Suppressor macrophage (primary cell): ENCODE measurements around the gene KRTAP4-3.
"Not testable (repeated sequence)": the region's sequence is repeated elsewhere in the genome, so short reads cannot be mapped to it uniquely, and the experiment has no call there.

ENCODE experiments used
- DNase-seq, 4 experiments: peaks; one replicate each; pipeline ENCODE4 v3.0.0-alpha.2; 2020 to 2022
- total RNA-seq, 17 experiments: gene quantifications; one replicate each; lab custom pipeline; 2026; ENCODE audit warnings: mixed read lengths in 6 of 17, inconsistent platforms in 3 of 17; lab: John Stamatoyannopoulos, UW

The KRTAP4-3 gene
- total RNA-seq = 0 to 0.55 (median 0) reads per million in 17 experiments

- no peak for DNase-seq
Observed at GRCh38 chr17:41168121-41168520, at the start of gene KRTAP4-3. Gene KRTAP4-3 (minus strand): TSS chr17:41168221. CDS start chr17:41168172, 49 bp downstream.

- no peak for DNase-seq
Observed at GRCh38 chr17:41215681-41216080, 47.7 kb upstream of the KRTAP4-3 start.

GRCh38 chr17:41212524-41213169 is 44.6 kb upstream of the KRTAP4-3 start:
- DNase-seq = no peak

GRCh38 chr17:41211845-41212466 is 43.9 kb upstream of the KRTAP4-3 start:
- no peak for DNase-seq

- DNase-seq = no peak
Observed at GRCh38 chr17:41199421-41200078, 31.5 kb upstream of the KRTAP4-3 start.

- no peak for DNase-seq
Observed at GRCh38 chr17:41196068-41196467, 28.0 kb upstream of the KRTAP4-3 start.

- DNase-seq = no peak
Observed at GRCh38 chr17:41190328-41190727, 22.3 kb upstream of the KRTAP4-3 start.

GRCh38 chr17:41189837-41190318 is 21.9 kb upstream of the KRTAP4-3 start, which contains the start of gene KRTAP9-1:
Gene KRTAP9-1 (plus strand): TSS chr17:41189887. CDS start chr17:41189887, 0 bp downstream.
- not testable (repeated sequence) for DNase-seq

GRCh38 chr17:41186872-41187271 is 18.9 kb upstream of the KRTAP4-3 start:
- no peak for DNase-seq

GRCh38 chr17:41185001-41185400 is 17.0 kb upstream of the KRTAP4-3 start:
- no peak for DNase-seq

- DNase-seq = no peak
Observed at GRCh38 chr17:41184480-41184961, 16.5 kb upstream of the KRTAP4-3 start, which contains the start of gene KRTAP4-1. Gene KRTAP4-1 (minus strand): TSS chr17:41184911. CDS start chr17:41184854, 57 bp downstream.

- no peak for DNase-seq
Observed at GRCh38 chr17:41178843-41179616, 11.0 kb upstream of the KRTAP4-3 start.

GRCh38 chr17:41178341-41178740 is 10.3 kb upstream of the KRTAP4-3 start:
- DNase-seq = peak; percentile 50 to 81 (median 68)

GRCh38 chr17:41177727-41178271 is 9.8 kb upstream of the KRTAP4-3 start, which contains the start of gene KRTAP4-2:
Gene KRTAP4-2 (minus strand): TSS chr17:41178221. CDS start chr17:41178164, 57 bp downstream.
- no peak for DNase-seq

GRCh38 chr17:41176744-41177387 is 8.8 kb upstream of the KRTAP4-3 start:
- peak in 3 of 4 experiments; percentile 16 to 52 (median 18) for DNase-seq

GRCh38 chr17:41171886-41172285 is 3.9 kb upstream of the KRTAP4-3 start:
- DNase-seq = no peak

- no peak for DNase-seq
Observed at GRCh38 chr17:41167561-41167960, 460 bp downstream of the KRTAP4-3 start.

- no peak for DNase-seq
Observed at GRCh38 chr17:41163828-41164227, 4.2 kb downstream of the KRTAP4-3 start.

- no peak for DNase-seq
Observed at GRCh38 chr17:41160648-41161047, 7.4 kb downstream of the KRTAP4-3 start, which contains the start of gene KRTAP4-4. Gene KRTAP4-4 (minus strand): TSS chr17:41160748. CDS start chr17:41160691, 57 bp downstream.

GRCh38 chr17:41160190-41160589 is 7.8 kb downstream of the KRTAP4-3 start:
- not testable (repeated sequence) for DNase-seq

GRCh38 chr17:41153856-41154255 is 14.2 kb downstream of the KRTAP4-3 start:
- peak; percentile 15 to 61 (median 48) for DNase-seq
